H9 (cell line): ENCODE results near the gene MRPS10. TPM values are rescaled to one million over a fixed set of nuclear protein-coding genes. Genes with fewer than 3 reads are reported as not detected.

Experiments used
- DNase-seq: peaks from one replicate; pipeline ENCODE4 v3.0.0-alpha.2; 2017
- H2AFZ ChIP-seq: one replicate; pipeline ENCODE4 v1.6.1; 2013; ENCODE audit warnings: mild to moderate bottlenecking, low read length, control low read depth, moderate library complexity
- H2AK5ac ChIP-seq: 2 replicates; pipeline ENCODE4 v1.6.1; 2013; ENCODE audit warnings: low read length, control low read depth, mixed read lengths; ENCODE audit not compliant: insufficient read length
- H2BK120ac ChIP-seq: one replicate; pipeline ENCODE4 v1.6.1; 2013; ENCODE audit warnings: low read depth, mild to moderate bottlenecking, low read length, control low read depth, inconsistent platforms; ENCODE audit not compliant: poor library complexity, severe bottlenecking
- H2BK12ac ChIP-seq: 2 replicates; pipeline ENCODE4 v1.6.1; 2013; ENCODE audit warnings: low read length, control low read depth, mixed read lengths, low read depth; ENCODE audit not compliant: insufficient read length
- H2BK15ac ChIP-seq: 2 replicates; pipeline ENCODE4 v1.6.1; 2013; ENCODE audit warnings: low read depth, low read length, control low read depth
- H2BK20ac ChIP-seq: one replicate; pipeline ENCODE4 v1.6.1; 2013; ENCODE audit warnings: low read depth, mild to moderate bottlenecking, low read length, control low read depth, inconsistent platforms; ENCODE audit not compliant: poor library complexity, severe bottlenecking
- H2BK5ac ChIP-seq: 2 replicates; pipeline ENCODE4 v1.6.1; 2013; ENCODE audit warnings: low read length, control low read depth, mixed read lengths; ENCODE audit not compliant: insufficient read length
- H3K14ac ChIP-seq: 2 replicates; pipeline ENCODE4 v1.6.1; 2013; ENCODE audit warnings: low read length, control low read depth; ENCODE audit not compliant: insufficient read depth
- H3K18ac ChIP-seq: 2 replicates; pipeline ENCODE4 v1.6.1; 2013; ENCODE audit warnings: low read depth, mild to moderate bottlenecking, mixed read lengths, low read length, control low read depth; ENCODE audit not compliant: insufficient read length
- H3K23ac ChIP-seq: 2 replicates; pipeline ENCODE4 v1.6.1; 2013; ENCODE audit warnings: low read length, control low read depth, mixed read lengths, low read depth; ENCODE audit not compliant: insufficient read length
- H3K23me2 ChIP-seq: 2 replicates; pipeline ENCODE4 v1.6.1; 2013; ENCODE audit warnings: low read depth, mild to moderate bottlenecking, mixed read lengths, low read length, control low read depth; ENCODE audit not compliant: insufficient read length, poor library complexity, severe bottlenecking
- H3K27ac ChIP-seq: 2 replicates; pipeline ENCODE4 v1.5.1; 2013; ENCODE audit warnings: low read length, control low read depth, mixed read lengths, low read depth; ENCODE audit not compliant: insufficient read length
- H3K27me3 ChIP-seq: 2 replicates; pipeline ENCODE4 v1.6.1; 2013; ENCODE audit warnings: low read length, control low read depth, inconsistent platforms; ENCODE audit not compliant: insufficient read depth
- H3K4ac ChIP-seq: 2 replicates; pipeline ENCODE4 v1.6.1; 2013; ENCODE audit warnings: low read depth, mild to moderate bottlenecking, control low read depth, inconsistent platforms, low read length, moderate library complexity
- H3K4me1 ChIP-seq: 2 replicates; pipeline ENCODE4 v1.6.1; 2013; ENCODE audit warnings: low read length, control low read depth, inconsistent platforms; ENCODE audit not compliant: insufficient read depth
- H3K4me2 ChIP-seq: 2 replicates; pipeline ENCODE4 v1.6.1; 2013; ENCODE audit warnings: low read length, control low read depth, mixed read lengths; ENCODE audit not compliant: insufficient read length, insufficient read depth
- H3K56ac ChIP-seq: 2 replicates; pipeline ENCODE4 v1.6.1; 2013; ENCODE audit warnings: low read depth, mild to moderate bottlenecking, mixed read lengths, low read length, control low read depth; ENCODE audit not compliant: insufficient read length
- H3K79me1 ChIP-seq: 2 replicates; pipeline ENCODE4 v1.6.1; 2013; ENCODE audit warnings: low read depth, mild to moderate bottlenecking, moderate library complexity, low read length, control low read depth, inconsistent platforms; ENCODE audit not compliant: insufficient read depth, poor library complexity, severe bottlenecking
- H3K79me2 ChIP-seq: 2 replicates; pipeline ENCODE4 v1.6.1; 2013; ENCODE audit warnings: low read length, control low read depth, inconsistent platforms; ENCODE audit not compliant: insufficient read depth
- H3K9ac ChIP-seq: 2 replicates; pipeline ENCODE4 v1.6.1; 2013; ENCODE audit warnings: low read length, control low read depth, mixed read lengths; ENCODE audit not compliant: insufficient read length; ENCODE audit errors: extremely low read depth
- H3K9me3 ChIP-seq: one replicate; pipeline ENCODE4 v1.6.1; 2013; ENCODE audit warnings: low read depth, low read length, inconsistent platforms; ENCODE audit not compliant: control insufficient read depth
- H3T11ph ChIP-seq: one replicate; pipeline ENCODE4 v1.6.1; 2013; ENCODE audit warnings: mild to moderate bottlenecking, low read length, control low read depth, inconsistent platforms
- H4K20me1 ChIP-seq: one replicate; pipeline ENCODE4 v1.6.1; 2013; ENCODE audit not compliant: control insufficient read depth, insufficient read length, insufficient read depth
- H4K5ac ChIP-seq: 2 replicates; pipeline ENCODE4 v1.6.1; 2013; ENCODE audit warnings: low read depth, mild to moderate bottlenecking, mixed read lengths, low read length, control low read depth; ENCODE audit not compliant: insufficient read length
- H4K8ac ChIP-seq: replicated peaks from 2 replicates; pipeline ENCODE4 v1.6.1; 2013; ENCODE audit warnings: low read length, control low read depth, mixed read lengths, low read depth; ENCODE audit not compliant: insufficient read length
- H4K91ac ChIP-seq: 2 replicates; pipeline ENCODE4 v1.6.1; 2013; ENCODE audit warnings: low read depth, mild to moderate bottlenecking, moderate library complexity, mixed read lengths, low read length, control low read depth; ENCODE audit not compliant: insufficient read length
- H3K27ac Mint-ChIP-seq, 3 experiments: 2 replicates in 2 of 3; 3 replicates in 1 of 3; pipeline ENCODE4 v1.8.0; 2020 to 2021; ENCODE audit warnings: mixed read lengths in 3 of 3, mild to moderate bottlenecking in 1 of 3, moderate library complexity in 1 of 3
- H3K27me3 Mint-ChIP-seq: 2 replicates; pipeline ENCODE4 v1.8.0; 2021; ENCODE audit warnings: low read depth, mild to moderate bottlenecking, moderate library complexity, mixed read lengths
- H3K36me3 Mint-ChIP-seq, 3 experiments: 2 replicates in 2 of 3; 3 replicates in 1 of 3; pipeline ENCODE4 v1.8.0; 2020 to 2021; ENCODE audit warnings: low read depth in 3 of 3, mixed read lengths in 3 of 3; ENCODE audit not compliant: insufficient read depth in 1 of 3
- H3K4me1 Mint-ChIP-seq, 2 experiments: 2 replicates each; pipeline ENCODE4 v1.8.0; 2020; ENCODE audit warnings: mixed read lengths in 2 of 2
- H3K4me3 Mint-ChIP-seq, 2 experiments: 2 replicates in 1 of 2; 3 replicates in 1 of 2; pipeline ENCODE4 v1.8.0; 2020 to 2021; ENCODE audit warnings: mild to moderate bottlenecking in 2 of 2, mixed read lengths in 2 of 2, moderate library complexity in 1 of 2
- H3K9me3 Mint-ChIP-seq, 2 experiments: 2 replicates in 1 of 2; 3 replicates in 1 of 2; pipeline ENCODE4 v1.8.0; 2020; ENCODE audit warnings: mild to moderate bottlenecking in 2 of 2, mixed read lengths in 2 of 2, moderate library complexity in 1 of 2
- WGBS: extraction: QIAGEN DNeasy Blood & Tissue Kit; methylation state at CpG from one replicate; pipeline ENCODE4 v1.1.7; 2013; ENCODE audit warnings: missing lambda C conversion rate, low lambda C conversion rate, mixed read lengths; ENCODE audit not compliant: insufficient read length; ENCODE audit errors: extremely low coverage; 5-methylcytosine and 5-hydroxymethylcytosine counted together
- total RNA-seq: library from RNA; stranded (reverse); gene quantifications from 2 replicates; pipeline ENCODE4 v1.2.1, GENCODE V29; 2021
- TF ChIP-seq, protein P1 (sequence below): fragments of 200-600 bp; sonication (generic); conservative IDR thresholded peaks from 3 replicates; pipeline ENCODE4 v1.8.0; 2021; ENCODE audit warnings: antibody characterized with exemption, mild to moderate bottlenecking

Gene MRPS10
- total RNA-seq, 1 experiment from 2014 or later: 33.9 TPM

- Histone ChIP-seq H3T11ph (no peak overlapping the region), H2BK20ac (no peak overlapping the region), H3K56ac (no peak overlapping the region), H3K23me2 (no peaks in the 10 kb centered on the region), H3K18ac (no peak overlapping the region), H3K27me3 (peaks cover 2% of the 10 kb centered on the region; the same call in 1 of the 2 replicates), H3K9ac (no peak overlapping the region), H2BK120ac (no peak overlapping the region), H4K5ac (no peak overlapping the region), H2BK12ac (no peak overlapping the region), H3K9me3 (no peaks in the 10 kb centered on the region), H4K91ac (no peak overlapping the region), H3K23ac (no peak overlapping the region), H2AFZ (no peak overlapping the region), H2BK15ac (no peak overlapping the region), H3K4ac (no peak overlapping the region), H2AK5ac (no peak overlapping the region), H4K8ac (no peak overlapping the region), H3K79me2 (no peaks in the 10 kb centered on the region), H3K4me1 (no peaks in the 10 kb centered on the region; the same call in 1 of the 2 replicates), H4K20me1 (no peaks in the 10 kb centered on the region), H3K79me1 (no peaks in the 10 kb centered on the region), H3K4me2 (no peak overlapping the region), H3K14ac (no peak overlapping the region), H3K27ac (no peak overlapping the region), H2BK5ac (no peak overlapping the region)
- WGBS: no CpG with 5 or more reads among the region's 13 CpGs
- TF ChIP-seq, protein P1, sequence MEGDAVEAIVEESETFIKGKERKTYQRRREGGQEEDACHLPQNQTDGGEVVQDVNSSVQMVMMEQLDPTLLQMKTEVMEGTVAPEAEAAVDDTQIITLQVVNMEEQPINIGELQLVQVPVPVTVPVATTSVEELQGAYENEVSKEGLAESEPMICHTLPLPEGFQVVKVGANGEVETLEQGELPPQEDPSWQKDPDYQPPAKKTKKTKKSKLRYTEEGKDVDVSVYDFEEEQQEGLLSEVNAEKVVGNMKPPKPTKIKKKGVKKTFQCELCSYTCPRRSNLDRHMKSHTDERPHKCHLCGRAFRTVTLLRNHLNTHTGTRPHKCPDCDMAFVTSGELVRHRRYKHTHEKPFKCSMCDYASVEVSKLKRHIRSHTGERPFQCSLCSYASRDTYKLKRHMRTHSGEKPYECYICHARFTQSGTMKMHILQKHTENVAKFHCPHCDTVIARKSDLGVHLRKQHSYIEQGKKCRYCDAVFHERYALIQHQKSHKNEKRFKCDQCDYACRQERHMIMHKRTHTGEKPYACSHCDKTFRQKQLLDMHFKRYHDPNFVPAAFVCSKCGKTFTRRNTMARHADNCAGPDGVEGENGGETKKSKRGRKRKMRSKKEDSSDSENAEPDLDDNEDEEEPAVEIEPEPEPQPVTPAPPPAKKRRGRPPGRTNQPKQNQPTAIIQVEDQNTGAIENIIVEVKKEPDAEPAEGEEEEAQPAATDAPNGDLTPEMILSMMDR: no peak
- DNase-seq: no peak
- Mint-ChIP-seq H3K27ac (peak overlapping the region in 2 of 3 experiments; percentile 52 to 61; a peak in 2 of 7 replicates), H3K27me3 (peaks cover 16% of the 10 kb centered on the region), H3K36me3 (no peaks in the 10 kb centered on the region), H3K9me3 (no peaks in the 10 kb centered on the region), H3K4me3 (no peak overlapping the region; a peak in 1 of 5 replicates), H3K4me1 (peaks cover 51 to 67% of the 10 kb centered on the region in 2 experiments)
These were observed 54.8 kb downstream of the MRPS10 start for GRCh38 chr6:42162812-42163211.
